ENCODE measurements around the gene TUBD1.

DNA sequence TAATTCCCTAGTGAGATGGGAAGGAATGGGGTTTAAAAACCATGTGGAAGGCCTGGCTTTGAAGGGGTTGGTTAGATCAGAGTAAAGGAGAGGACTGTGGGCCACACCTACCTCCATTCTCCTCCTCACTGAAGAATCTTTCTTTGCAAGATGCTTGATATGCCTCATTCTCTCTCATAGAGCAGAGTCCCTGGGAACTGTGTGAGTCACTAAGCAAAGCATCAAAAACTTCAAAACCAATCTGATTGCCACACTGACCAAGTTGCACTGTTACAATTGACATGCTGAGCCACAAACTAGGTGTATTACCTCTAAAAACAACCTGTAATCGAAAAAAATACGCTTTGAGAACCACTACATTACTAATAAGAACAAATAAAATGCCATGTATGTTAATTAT lies 2.0 kb downstream of the TUBD1 start:
- TF ChIP-seq POLR2AphosphoS5 (IDR thresholded peaks at IDR 0.05) (no peak), POLR2A (IDR thresholded peaks at IDR 0.05) (no peak), EP300 (IDR thresholded peaks at IDR 0.05) (no peak)
